Endothelial cell (in vitro differentiated cells): Measurements from ENCODE around the gene MNAT1. TPM values are rescaled to one million over a fixed set of nuclear protein-coding genes. Genes with fewer than 3 reads are reported as not detected.
"Not testable (repeated sequence)": the region's sequence is repeated elsewhere in the genome, so short reads cannot be mapped to it uniquely, and the experiment has no call there.

Source experiments
- DNase-seq: peaks from one replicate; pipeline ENCODE4 v3.0.0; 2021; ENCODE audit warnings: low spot score
- H3K27ac Mint-ChIP-seq: one replicate; pipeline ENCODE4 v1.8.0; 2021; ENCODE audit warnings: mixed read lengths, inconsistent platforms; ENCODE audit not compliant: unreplicated experiment
- H3K27me3 Mint-ChIP-seq: one replicate; pipeline ENCODE4 v1.8.0; 2021; ENCODE audit warnings: mild to moderate bottlenecking, moderate library complexity, mixed read lengths, inconsistent platforms; ENCODE audit not compliant: unreplicated experiment
- H3K36me3 Mint-ChIP-seq: one replicate; pipeline ENCODE4 v1.8.0; 2021; ENCODE audit warnings: mild to moderate bottlenecking, low read depth, mixed read lengths, inconsistent platforms; ENCODE audit not compliant: unreplicated experiment
- H3K4me1 Mint-ChIP-seq: one replicate; pipeline ENCODE4 v1.8.0; 2021; ENCODE audit warnings: mild to moderate bottlenecking, mixed read lengths, inconsistent platforms; ENCODE audit not compliant: unreplicated experiment
- H3K4me3 Mint-ChIP-seq: one replicate; pipeline ENCODE4 v1.8.0; 2021; ENCODE audit warnings: mild to moderate bottlenecking, mixed read lengths, inconsistent platforms; ENCODE audit not compliant: unreplicated experiment
- H3K9me3 Mint-ChIP-seq: one replicate; pipeline ENCODE4 v1.8.0; 2021; ENCODE audit warnings: mixed read lengths, inconsistent platforms; ENCODE audit not compliant: unreplicated experiment
- CTCF ChIP-seq: fragments of 200-600 bp; sonication (generic); IDR thresholded peaks from one replicate; pipeline ENCODE4 v1.5.0; 2021; ENCODE audit warnings: antibody characterized with exemption; ENCODE audit not compliant: unreplicated experiment
- total RNA-seq: library from RNA; stranded (reverse); fragmentation: NEBNext Ultra II Directional; extraction: Animal tissue kit (Norgen Biotek cat#: 25700); gene quantifications from one replicate; pipeline ENCODE4 v1.2.1, GENCODE V29; 2021; ENCODE audit not compliant: unreplicated experiment

The MNAT1 gene
- total RNA-seq, 1 donor from 2014 or later: 27.8 TPM

DNA sequence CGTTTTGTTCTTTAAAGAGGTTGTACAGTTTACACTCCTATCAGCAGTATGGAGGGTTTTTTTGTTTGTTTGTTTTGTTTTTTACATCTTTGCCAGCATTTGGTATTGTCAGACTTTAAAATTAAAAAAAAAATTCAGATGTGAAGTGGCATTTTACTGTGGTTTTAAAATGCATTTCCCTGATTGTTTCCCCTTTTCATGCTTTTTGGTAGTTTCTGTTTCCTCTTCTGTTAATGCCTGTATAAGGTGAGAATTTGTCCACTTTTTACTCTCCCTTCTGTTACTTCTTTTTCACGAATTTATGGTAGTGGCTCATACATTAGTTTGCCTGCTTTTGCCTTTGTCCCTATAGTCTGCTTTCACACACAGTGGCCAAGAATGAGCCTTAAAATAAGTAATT, 36.6 kb downstream of the MNAT1 start:
- no peak for DNase-seq
- no peaks in the 10 kb centered on the region for H3K27me3 Mint-ChIP-seq
- no peak for TF ChIP-seq CTCF
- no peak overlapping the region for H3K4me3 Mint-ChIP-seq
- no peaks in the 10 kb centered on the region for H3K4me1 Mint-ChIP-seq
- H3K27ac Mint-ChIP-seq: no peak overlapping the region
- no peaks in the 10 kb centered on the region for H3K36me3 Mint-ChIP-seq
- no peaks in the 10 kb centered on the region for H3K9me3 Mint-ChIP-seq

DNA sequence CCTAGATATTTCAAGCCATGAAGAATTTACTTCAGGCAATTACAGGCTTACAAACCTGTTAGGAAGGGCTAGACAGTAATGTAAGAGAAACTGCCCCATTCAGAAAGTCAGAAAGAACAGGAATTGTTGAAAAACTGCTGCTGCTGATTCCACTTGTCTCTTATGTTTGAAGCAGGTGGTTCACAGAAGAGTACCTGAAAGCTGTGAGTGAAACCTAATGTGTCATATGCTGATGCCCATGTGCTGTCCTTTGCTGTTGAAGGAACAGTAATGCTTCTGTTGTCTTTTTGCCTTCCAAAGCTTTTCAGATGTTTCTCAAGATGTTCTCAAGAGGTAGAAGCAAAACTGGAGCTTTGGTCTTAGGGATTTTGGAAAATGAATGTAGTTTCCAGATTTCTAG, 39.0 kb downstream of the MNAT1 start:
- no peak overlapping the region for H3K27ac Mint-ChIP-seq
- no peak for TF ChIP-seq CTCF
- H3K27me3 Mint-ChIP-seq: no peaks in the 10 kb centered on the region
- H3K9me3 Mint-ChIP-seq: no peaks in the 10 kb centered on the region
- no peaks in the 10 kb centered on the region for H3K36me3 Mint-ChIP-seq
- DNase-seq: no peak
- H3K4me3 Mint-ChIP-seq: no peak overlapping the region
- no peaks in the 10 kb centered on the region for H3K4me1 Mint-ChIP-seq

GRCh38 chr14:60775296-60775695, 40.7 kb downstream of the MNAT1 start:
- H3K27me3 Mint-ChIP-seq: no peaks in the 10 kb centered on the region
- H3K4me3 Mint-ChIP-seq: no peak overlapping the region
- TF ChIP-seq CTCF: no peak
- H3K36me3 Mint-ChIP-seq: no peaks in the 10 kb centered on the region
- no peaks in the 10 kb centered on the region for H3K4me1 Mint-ChIP-seq
- no peak overlapping the region for H3K27ac Mint-ChIP-seq
- no peak for DNase-seq
- no peaks in the 10 kb centered on the region for H3K9me3 Mint-ChIP-seq

DNA sequence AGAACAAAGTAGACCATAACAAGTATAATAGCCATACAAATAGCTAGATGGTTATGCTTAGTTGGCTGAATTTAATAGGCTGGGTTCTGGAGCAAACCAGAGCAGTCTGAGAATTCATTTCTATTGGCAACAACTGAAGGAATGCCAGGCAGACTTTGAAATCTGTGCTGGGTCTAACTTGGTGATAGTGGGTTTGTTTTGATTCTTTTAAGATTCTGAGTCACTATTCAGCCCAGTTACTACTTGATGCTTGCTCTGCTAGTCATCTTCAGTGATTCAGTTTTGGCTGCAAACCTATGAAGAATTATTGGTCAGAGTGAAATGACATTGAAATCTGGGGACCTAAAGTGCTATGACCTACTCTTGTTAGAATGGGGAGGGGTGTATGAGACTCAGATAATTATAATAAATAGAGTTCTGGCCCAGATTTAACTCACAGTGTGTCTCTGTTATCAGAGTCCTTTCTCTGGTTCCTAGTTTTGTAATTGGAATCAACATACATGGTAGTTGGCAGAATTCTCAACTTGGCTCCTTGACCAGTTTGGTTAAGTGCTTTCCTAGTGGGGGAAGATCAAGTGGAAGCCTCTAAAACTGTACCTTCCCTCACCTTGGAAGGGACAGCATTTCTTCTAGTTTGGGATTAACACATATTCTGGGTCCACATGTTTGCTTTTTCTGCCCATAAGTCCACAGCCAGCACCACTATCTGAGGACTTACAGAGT, 43.5 kb downstream of the MNAT1 start:
- H3K27me3 Mint-ChIP-seq: no peaks in the 10 kb centered on the region
- no peaks in the 10 kb centered on the region for H3K4me1 Mint-ChIP-seq
- H3K9me3 Mint-ChIP-seq: no peaks in the 10 kb centered on the region
- DNase-seq: no peak
- no peaks in the 10 kb centered on the region for H3K36me3 Mint-ChIP-seq
- H3K27ac Mint-ChIP-seq: no peak overlapping the region
- H3K4me3 Mint-ChIP-seq: no peak overlapping the region
- TF ChIP-seq CTCF: no peak

DNA sequence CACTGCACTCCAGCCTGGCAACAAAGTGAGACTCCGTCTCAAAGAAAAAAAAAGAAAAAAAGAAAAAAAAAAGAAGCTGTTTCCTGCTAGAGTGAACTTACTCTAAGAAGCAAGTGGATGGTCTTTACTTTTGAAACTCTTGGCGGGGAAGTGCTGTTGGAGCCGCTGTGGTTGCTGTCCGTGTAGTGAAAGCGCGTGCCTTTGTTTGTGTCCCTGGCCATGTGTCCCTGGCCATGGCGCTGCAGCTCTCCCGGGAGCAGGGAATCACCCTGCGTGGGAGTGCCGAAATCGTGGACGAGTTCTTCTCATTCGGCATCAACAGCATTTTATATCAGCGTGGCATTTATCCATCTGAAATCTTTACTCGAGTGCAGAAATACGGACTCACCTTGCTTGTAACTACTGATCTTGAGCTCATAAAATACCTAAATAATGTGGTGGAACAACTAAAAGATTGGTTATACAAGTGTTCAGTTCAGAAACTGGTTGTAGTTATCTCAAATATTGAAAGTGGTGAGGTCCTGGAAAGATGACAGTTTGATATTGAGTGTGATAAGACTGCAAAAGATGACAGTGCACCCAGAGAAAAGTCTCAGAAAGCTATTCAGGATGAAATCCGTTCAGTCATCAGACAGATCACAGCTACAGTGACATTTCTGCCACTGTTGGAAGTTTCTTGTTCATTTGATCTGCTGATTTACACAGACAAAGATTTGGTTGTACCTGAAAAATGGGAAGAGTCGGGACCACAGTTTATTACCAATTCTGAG, 45.4 kb downstream of the MNAT1 start:
- H3K4me3 Mint-ChIP-seq, H3K9me3 Mint-ChIP-seq, H3K36me3 Mint-ChIP-seq, H3K27me3 Mint-ChIP-seq, DNase-seq, H3K4me1 Mint-ChIP-seq, H3K27ac Mint-ChIP-seq: not testable (repeated sequence)

GRCh38 chr14:60780558-60780957, 46.0 kb downstream of the MNAT1 start:
- not testable (repeated sequence) for H3K27me3 Mint-ChIP-seq, H3K27ac Mint-ChIP-seq, H3K36me3 Mint-ChIP-seq, H3K4me1 Mint-ChIP-seq, DNase-seq, H3K4me3 Mint-ChIP-seq, H3K9me3 Mint-ChIP-seq
